CD8-positive, alpha-beta memory T cell (primary cell): Measurements from ENCODE around the gene RNF126. TPM values are rescaled to one million over a fixed set of nuclear protein-coding genes. Genes with fewer than 3 reads are reported as not detected.
"Not testable (repeated sequence)": the region's sequence is repeated elsewhere in the genome, so short reads cannot be mapped to it uniquely, and the experiment has no call there.

Experiments
- CTCF ChIA-PET: fragments of 350-600 bp; sonication (Branson Sonifier 250); formaldehyde crosslinking; loops from one replicate; lab custom pipeline; 2021; ENCODE audit warnings: antibody characterized with exemption; lab: Charles Lee
- POLR2A ChIA-PET: fragments of 350-600 bp; sonication (Branson Sonifier 250); formaldehyde crosslinking; loops from one replicate; lab custom pipeline; 2021; ENCODE audit warnings: antibody characterized with exemption; lab: Charles Lee
- DNase-seq, 5 donors: peaks; one replicate each; pipeline versions ENCODE4 v3.0.0 to v3.0.0-alpha.2; 2020 to 2022; ENCODE audit warnings: mixed read lengths in 1 of 5
- H3K27ac ChIP-seq: one replicate; pipeline ENCODE4 v1.7.0; 2013; ENCODE audit warnings: low read depth, mild to moderate bottlenecking, low read length, moderate library complexity
- H3K27me3 ChIP-seq: 2 replicates; pipeline ENCODE4 v1.7.0; 2013; ENCODE audit warnings: low read length, mild to moderate bottlenecking; ENCODE audit not compliant: insufficient read depth, poor library complexity, severe bottlenecking
- H3K36me3 ChIP-seq: 2 replicates; pipeline ENCODE4 v1.7.0; 2013; ENCODE audit warnings: mild to moderate bottlenecking, low read length, moderate library complexity; ENCODE audit not compliant: insufficient read depth
- H3K4me1 ChIP-seq: 2 replicates; pipeline ENCODE4 v1.7.0; 2013; ENCODE audit warnings: mild to moderate bottlenecking, low read length, moderate library complexity; ENCODE audit not compliant: insufficient read depth
- H3K4me3 ChIP-seq: 2 replicates; pipeline ENCODE4 v1.7.0; 2013; ENCODE audit warnings: mild to moderate bottlenecking, low read length
- H3K9me3 ChIP-seq: 2 replicates; pipeline ENCODE4 v1.7.0; 2013; ENCODE audit warnings: mild to moderate bottlenecking, low read length
- H3K27ac Mint-ChIP-seq, 8 donors: one replicate each; pipeline ENCODE4 v1.8.0; 2020 to 2021; ENCODE audit warnings: mixed read lengths in 8 of 8, mild to moderate bottlenecking in 6 of 8, inconsistent platforms in 3 of 8, moderate library complexity in 3 of 8
- H3K27me3 Mint-ChIP-seq, 2 donors: one replicate each; pipeline ENCODE4 v1.8.0; 2020 to 2021; ENCODE audit warnings: mixed read lengths in 2 of 2, mild to moderate bottlenecking in 1 of 2, moderate library complexity in 1 of 2
- H3K36me3 Mint-ChIP-seq, 3 donors: one replicate each; pipeline ENCODE4 v1.8.0; 2020 to 2021; ENCODE audit warnings: mixed read lengths in 3 of 3, inconsistent platforms in 1 of 3, mild to moderate bottlenecking in 1 of 3
- H3K4me1 Mint-ChIP-seq, 3 donors: one replicate each; pipeline ENCODE4 v1.8.0; 2020 to 2021; ENCODE audit warnings: mixed read lengths in 3 of 3, inconsistent platforms in 1 of 3, mild to moderate bottlenecking in 1 of 3
- H3K4me3 Mint-ChIP-seq, 7 donors: one replicate each; pipeline ENCODE4 v1.8.0; 2020 to 2021; ENCODE audit warnings: mixed read lengths in 7 of 7, mild to moderate bottlenecking in 6 of 7, moderate library complexity in 4 of 7, inconsistent platforms in 2 of 7
- H3K9me3 Mint-ChIP-seq, 5 donors: one replicate each; pipeline ENCODE4 v1.8.0; 2020 to 2022; ENCODE audit warnings: mixed read lengths in 5 of 5, mild to moderate bottlenecking in 3 of 5, moderate library complexity in 2 of 5, inconsistent platforms in 1 of 5
- polyA plus RNA-seq: library from polyadenylated mRNA; unstranded; fragments of 300-500 nt; fragmentation: Illumina TruSeq; gene quantifications from one replicate; pipeline ENCODE4 v1.2.3, GENCODE V29; 2021
- total RNA-seq, 2 experiments: library from RNA; stranded (reverse); gene quantifications; one replicate each; pipeline ENCODE4 v1.2.3, GENCODE V29; 2021

RNF126 gene
- total and polyA plus RNA-seq, 3 experiments from 2014 or later: 89.6 to 100.0 (median 95.5) TPM

DNA sequence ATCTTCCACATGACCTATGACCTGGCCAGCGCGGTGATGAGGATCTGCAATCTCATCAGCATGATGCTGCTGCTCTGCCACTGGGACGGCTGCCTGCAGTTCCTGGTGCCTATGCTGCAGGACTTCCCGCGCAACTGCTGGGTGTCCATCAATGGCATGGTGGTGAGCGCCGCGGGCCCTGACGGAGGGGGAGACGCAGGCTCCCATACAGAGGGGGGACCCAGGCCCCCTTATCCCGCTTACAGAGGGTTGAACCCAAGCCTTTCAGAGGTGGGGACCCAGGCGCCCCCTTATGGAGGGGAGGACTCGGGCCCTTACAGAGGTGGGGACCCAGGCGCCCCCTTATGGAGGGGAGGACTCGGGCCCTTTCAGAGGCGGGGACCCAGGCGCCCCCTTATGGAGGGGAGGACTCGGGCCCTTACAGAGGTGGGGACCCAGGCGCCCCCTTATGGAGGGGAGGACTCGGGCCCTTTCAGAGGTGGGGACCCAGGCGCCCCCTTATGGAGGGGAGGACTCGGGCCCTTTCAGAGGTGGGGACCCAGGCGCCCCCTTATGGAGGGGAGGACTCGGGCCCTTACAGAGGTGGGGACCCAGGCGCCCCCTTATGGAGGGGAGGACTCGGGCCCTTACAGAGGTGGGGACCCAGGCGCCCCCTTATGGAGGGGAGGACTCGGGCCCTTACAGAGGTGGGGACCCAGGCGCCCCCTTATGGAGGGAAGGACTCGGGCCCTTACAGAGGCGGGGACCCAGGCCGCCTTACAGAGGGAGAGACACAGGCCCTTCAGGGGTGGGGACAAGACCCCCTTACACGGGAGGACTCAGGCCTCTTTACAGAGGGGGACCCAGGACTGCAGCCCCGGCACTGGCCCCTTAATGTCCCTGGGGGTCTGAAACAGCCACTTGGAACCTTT, 57.7 kb downstream of the RNF126 start:
- H3K9me3 ChIP-seq, H3K4me1 ChIP-seq, H3K27me3 ChIP-seq, H3K36me3 ChIP-seq, H3K27me3 Mint-ChIP-seq, H3K4me1 Mint-ChIP-seq, H3K36me3 Mint-ChIP-seq, H3K27ac ChIP-seq, DNase-seq, H3K9me3 Mint-ChIP-seq, POLR2A ChIA-PET, H3K4me3 ChIP-seq, H3K27ac Mint-ChIP-seq: not testable (repeated sequence)
- CTCF ChIA-PET: interaction anchor here (1.1 kb wide), 1 partner anchor 20 kb away, joined by 4 read pairs; no protein-coding TSS in a partner anchor
- H3K4me3 Mint-ChIP-seq: peak overlapping the region in 3 of 7 donors; percentile 16 to 62 (median 58)

- no peak overlapping the region for H3K27ac ChIP-seq
- Mint-ChIP-seq H3K36me3 (no peaks in the 10 kb centered on the region), H3K27me3 (no peaks in the 10 kb centered on the region), H3K4me3 (no peak overlapping the region), H3K9me3 (peaks cover 0 to 4% (median 0%) of the 10 kb centered on the region in 5 donors), H3K4me1 (no peaks in the 10 kb centered on the region), H3K27ac (peak overlapping the region in 1 of 8 donors; percentile 70)
- no peaks in the 10 kb centered on the region for H3K27me3 ChIP-seq
- peaks cover under 1% of the 10 kb centered on the region for H3K4me1 ChIP-seq
- H3K4me3 ChIP-seq: no peak overlapping the region
- no peaks in the 10 kb centered on the region for H3K9me3 ChIP-seq
- no peaks in the 10 kb centered on the region for H3K36me3 ChIP-seq
- peak in 2 of 5 donors; percentile 24 to 27 for DNase-seq
- CTCF ChIA-PET: no interaction called here
- POLR2A ChIA-PET: no interaction called here
Measured at GRCh38 chr19:604355-604754, 58.7 kb downstream of the RNF126 start.

DNA sequence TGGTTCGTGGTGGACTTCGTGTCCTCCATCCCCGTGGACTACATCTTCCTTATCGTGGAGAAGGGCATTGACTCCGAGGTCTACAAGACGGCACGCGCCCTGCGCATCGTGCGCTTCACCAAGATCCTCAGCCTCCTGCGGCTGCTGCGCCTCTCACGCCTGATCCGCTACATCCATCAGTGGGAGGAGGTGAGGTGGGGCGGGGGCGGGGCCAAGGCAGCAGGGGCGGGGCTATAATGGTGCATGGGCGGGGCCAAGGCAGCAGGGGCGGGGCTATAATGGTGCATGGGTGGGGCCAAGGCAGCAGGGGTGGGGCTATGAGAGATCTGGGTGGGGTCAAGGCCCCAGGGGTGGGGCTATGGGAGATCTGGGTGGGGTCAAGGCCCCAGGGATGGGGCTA, 59.2 kb downstream of the RNF126 start:
- H3K4me1 ChIP-seq, CTCF ChIA-PET, H3K27ac Mint-ChIP-seq, H3K27ac ChIP-seq, H3K4me3 ChIP-seq, H3K36me3 Mint-ChIP-seq, H3K4me1 Mint-ChIP-seq, H3K9me3 Mint-ChIP-seq, H3K9me3 ChIP-seq, H3K4me3 Mint-ChIP-seq, DNase-seq, H3K36me3 ChIP-seq, H3K27me3 ChIP-seq, H3K27me3 Mint-ChIP-seq, POLR2A ChIA-PET: not testable (repeated sequence)

GRCh38 chr19:603302-603639, 59.7 kb downstream of the RNF126 start:
- H3K36me3 ChIP-seq, H3K4me3 ChIP-seq, H3K27me3 Mint-ChIP-seq, CTCF ChIA-PET, H3K4me1 ChIP-seq, DNase-seq, POLR2A ChIA-PET, H3K4me3 Mint-ChIP-seq, H3K9me3 ChIP-seq, H3K27ac ChIP-seq, H3K36me3 Mint-ChIP-seq, H3K4me1 Mint-ChIP-seq, H3K27me3 ChIP-seq, H3K9me3 Mint-ChIP-seq, H3K27ac Mint-ChIP-seq: not testable (repeated sequence)

DNA sequence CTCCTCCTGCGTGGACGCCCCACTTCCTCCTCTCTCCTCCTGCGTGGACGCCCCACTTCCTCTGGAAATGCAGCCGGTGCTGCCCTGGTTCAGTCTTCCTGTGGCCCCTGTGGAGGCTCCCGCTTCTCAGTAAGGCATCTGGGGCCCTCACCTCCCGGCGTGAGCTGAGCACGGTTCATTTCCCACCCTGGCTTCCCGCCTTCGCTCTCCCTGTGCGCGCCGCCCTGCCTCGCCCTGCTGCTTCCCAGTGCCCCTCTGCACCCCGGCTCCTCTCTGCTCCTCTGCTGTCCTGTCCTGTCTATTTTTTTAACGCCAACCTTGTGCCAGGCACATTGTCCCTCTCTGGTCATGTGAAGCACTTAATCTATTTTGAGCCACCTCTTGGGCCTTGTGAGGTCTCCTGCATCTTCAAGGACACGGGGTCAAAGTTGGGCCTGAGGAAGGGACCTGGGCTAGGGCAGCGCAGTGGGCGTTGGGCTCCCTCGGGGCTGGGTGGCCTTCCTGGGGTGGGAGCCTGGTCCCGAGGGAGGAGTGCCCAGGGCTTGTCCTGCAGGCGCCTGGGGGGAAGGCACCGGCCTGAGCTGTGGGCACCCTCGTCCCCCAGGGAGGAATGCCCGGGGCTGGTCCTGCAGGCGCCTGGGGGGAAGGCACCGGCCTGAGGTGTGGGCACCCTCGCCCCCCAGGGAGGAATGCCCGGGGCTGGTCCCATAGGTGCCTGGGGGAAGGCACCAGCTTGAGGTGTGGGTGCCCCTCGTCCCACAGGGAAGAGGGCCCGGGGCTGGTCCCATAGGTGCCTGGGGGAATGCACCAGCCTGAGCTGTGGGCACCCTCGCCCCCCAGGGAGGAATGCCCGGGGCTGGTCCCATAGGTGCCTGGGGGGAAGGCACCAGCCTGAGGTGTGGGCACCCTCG, 60.4 kb downstream of the RNF126 start:
- no peaks in the 10 kb centered on the region for H3K36me3 Mint-ChIP-seq
- no peak overlapping the region for H3K27ac ChIP-seq
- no peak overlapping the region for H3K4me3 ChIP-seq
- DNase-seq: no peak
- peaks cover 0 to 4% (median 0%) of the 10 kb centered on the region in 5 donors for H3K9me3 Mint-ChIP-seq
- H3K4me3 Mint-ChIP-seq: no peak overlapping the region
- H3K4me1 Mint-ChIP-seq: no peaks in the 10 kb centered on the region
- no peaks in the 10 kb centered on the region for H3K9me3 ChIP-seq
- H3K27me3 ChIP-seq: no peaks in the 10 kb centered on the region
- no peaks in the 10 kb centered on the region for H3K27me3 Mint-ChIP-seq
- POLR2A ChIA-PET: no interaction called here
- no peak overlapping the region for H3K27ac Mint-ChIP-seq
- no peaks in the 10 kb centered on the region for H3K4me1 ChIP-seq
- no peaks in the 10 kb centered on the region for H3K36me3 ChIP-seq
- CTCF ChIA-PET: no interaction called here

- no peak overlapping the region for H3K4me3 Mint-ChIP-seq
- ChIA-PET POLR2A (no interaction called here), CTCF (no interaction called here)
Measured at GRCh38 chr19:601790-602189, 61.2 kb downstream of the RNF126 start.

DNA sequence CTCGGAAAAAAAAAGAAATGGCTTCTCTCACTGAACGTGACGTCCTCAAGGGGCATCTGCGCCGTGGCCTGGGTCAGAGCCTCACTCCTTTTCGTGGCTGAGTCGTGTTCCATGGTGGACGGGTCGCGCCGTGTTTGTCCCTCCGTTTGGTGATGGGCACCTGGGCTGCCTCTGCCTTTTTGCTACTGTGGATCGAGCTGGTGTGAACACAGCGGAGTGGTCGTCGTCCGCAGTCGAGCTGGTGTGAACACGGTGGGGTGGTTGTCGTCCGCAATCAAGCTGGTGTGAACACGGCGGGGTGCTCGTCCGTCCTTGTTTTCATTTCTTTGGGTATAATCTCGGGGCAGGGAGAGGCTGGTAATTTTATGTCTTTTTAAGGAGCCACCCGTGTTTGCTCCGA, 61.7 kb downstream of the RNF126 start:
- no peaks in the 10 kb centered on the region for H3K27me3 ChIP-seq
- Mint-ChIP-seq H3K9me3 (peaks cover 0 to 4% (median 0%) of the 10 kb centered on the region in 5 donors), H3K27me3 (no peaks in the 10 kb centered on the region), H3K27ac (no peak overlapping the region), H3K4me3 (no peak overlapping the region), H3K4me1 (no peaks in the 10 kb centered on the region), H3K36me3 (no peaks in the 10 kb centered on the region)
- H3K27ac ChIP-seq: no peak overlapping the region
- no peak for DNase-seq
- no peaks in the 10 kb centered on the region for H3K36me3 ChIP-seq
- ChIA-PET CTCF (no interaction called here), POLR2A (no interaction called here)
- H3K4me3 ChIP-seq: no peak overlapping the region
- H3K4me1 ChIP-seq: no peaks in the 10 kb centered on the region
- no peaks in the 10 kb centered on the region for H3K9me3 ChIP-seq

More at GRCh38 chr19:601790-602189, 61.2 kb downstream of the RNF126 start:
- Histone ChIP-seq H3K9me3 (no peaks in the 10 kb centered on the region), H3K4me3 (no peak overlapping the region), H3K27me3 (no peaks in the 10 kb centered on the region), H3K4me1 (no peaks in the 10 kb centered on the region), H3K27ac (no peak overlapping the region), H3K36me3 (no peaks in the 10 kb centered on the region)
- Mint-ChIP-seq H3K27me3 (no peaks in the 10 kb centered on the region), H3K36me3 (no peaks in the 10 kb centered on the region), H3K9me3 (peaks cover 0 to 4% (median 0%) of the 10 kb centered on the region in 5 donors), H3K4me1 (no peaks in the 10 kb centered on the region), H3K27ac (no peak overlapping the region)
- no peak for DNase-seq
